Activated CD8-positive, alpha-beta memory T cell treated with anti-CD3 and anti-CD28 coated beads, Interleukin-2, amount 50 U/mL, for 24 hours (primary cell): Measurements from ENCODE around the gene SMC1B.
A peak's percentile ranks its signal among the peaks of the same experiment; 100 is the strongest.

Experiments used
- DNase-seq: peaks from one replicate; pipeline ENCODE4 v3.0.0-alpha.2; 2020; ENCODE audit errors: extremely low read depth

Gene SMC1B

GRCh38 chr22:45320357-45320976, 92.9 kb downstream of the SMC1B start:
- no peak for DNase-seq

- no peak for DNase-seq
These were observed 94.1 kb downstream of the SMC1B start for GRCh38 chr22:45319324-45319685.

GRCh38 chr22:45318558-45319323, 94.7 kb downstream of the SMC1B start:
- no peak for DNase-seq

GRCh38 chr22:45318168-45318557, 95.2 kb downstream of the SMC1B start:
- peak; percentile 62 for DNase-seq

GRCh38 chr22:45317551-45318167, 95.7 kb downstream of the SMC1B start:
- DNase-seq, result no peak

GRCh38 chr22:45316796-45317526, 96.4 kb downstream of the SMC1B start:
- no peak for DNase-seq

GRCh38 chr22:45314786-45315185, 98.6 kb downstream of the SMC1B start:
- DNase-seq, result no peak

- no peak for DNase-seq
These were observed 99.2 kb downstream of the SMC1B start for GRCh38 chr22:45314054-45314721.

- no peak for DNase-seq
These were observed 100.5 kb downstream of the SMC1B start for GRCh38 chr22:45312856-45313255.

GRCh38 chr22:45312415-45312814, 101.0 kb downstream of the SMC1B start:
- no peak for DNase-seq

- DNase-seq, result no peak
These were observed 102.3 kb downstream of the SMC1B start for GRCh38 chr22:45310977-45311531.

GRCh38 chr22:45310331-45310976, 102.9 kb downstream of the SMC1B start:
- DNase-seq, result no peak

GRCh38 chr22:45309422-45310227, 103.8 kb downstream of the SMC1B start, which contains the start of gene FAM118A:
Gene FAM118A (plus strand): TSS chr22:45309934. CDS start chr22:45322380, 12,446 bp downstream.
- peak; percentile 79 for DNase-seq

GRCh38 chr22:45308957-45309421, 104.4 kb downstream of the SMC1B start:
- no peak for DNase-seq

- DNase-seq, result no peak
These were observed 104.9 kb downstream of the SMC1B start for GRCh38 chr22:45308391-45308956.

GRCh38 chr22:45306139-45306538, 107.3 kb downstream of the SMC1B start:
- no peak for DNase-seq

GRCh38 chr22:45305456-45306075, 107.8 kb downstream of the SMC1B start:
- DNase-seq, result no peak

- no peak for DNase-seq
These were observed 108.4 kb downstream of the SMC1B start for GRCh38 chr22:45304971-45305370.

GRCh38 chr22:45303181-45303580, 110.2 kb downstream of the SMC1B start:
- DNase-seq, result no peak
